Measurements from ENCODE around the gene EML5.

EML5 gene

GRCh38 chr14:88614218-88614907 is 178.4 kb downstream of the EML5 start:
- Mint-ChIP-seq H3K27me3 (no peaks in the 10 kb centered on the region), H3K36me3 (ENCODE audit: low read depth) (peaks cover 49% of the 10 kb centered on the region), H3K4me1 (ENCODE audit: low read depth) (peaks cover 12% of the 10 kb centered on the region), H3K9me3 (no peaks in the 10 kb centered on the region), H3K27ac (no peak overlapping the region), H3K4me3 (no peak overlapping the region)
- intact Hi-C loops (cut with micrococcal nuclease), result no loop called here

- intact Hi-C loops (cut with micrococcal nuclease), result no loop called here
- Mint-ChIP-seq H3K4me1 (ENCODE audit: low read depth) (peaks cover 12% of the 10 kb centered on the region), H3K27ac (no peak overlapping the region), H3K36me3 (ENCODE audit: low read depth) (peaks cover 57% of the 10 kb centered on the region), H3K27me3 (no peaks in the 10 kb centered on the region), H3K4me3 (no peak overlapping the region), H3K9me3 (no peaks in the 10 kb centered on the region)
These were observed 179.2 kb downstream of the EML5 start for GRCh38 chr14:88613552-88614010.

- Mint-ChIP-seq H3K36me3 (ENCODE audit: low read depth) (peaks cover 63% of the 10 kb centered on the region), H3K9me3 (no peaks in the 10 kb centered on the region), H3K4me1 (ENCODE audit: low read depth) (peaks cover 12% of the 10 kb centered on the region), H3K27ac (no peak overlapping the region), H3K4me3 (no peak overlapping the region), H3K27me3 (no peaks in the 10 kb centered on the region)
- intact Hi-C loops (cut with micrococcal nuclease), result no loop called here
These were observed 179.8 kb downstream of the EML5 start for GRCh38 chr14:88612981-88613380.

GRCh38 chr14:88611878-88612277 is 180.9 kb downstream of the EML5 start:
- intact Hi-C loops (cut with micrococcal nuclease), result no loop called here

GRCh38 chr14:88607829-88608228 is 184.9 kb downstream of the EML5 start:
- no peak overlapping the region for H3K4me3 Mint-ChIP-seq
- no peaks in the 10 kb centered on the region for H3K9me3 Mint-ChIP-seq
- intact Hi-C loops (cut with micrococcal nuclease), result no loop called here
- H3K27ac Mint-ChIP-seq, result no peak overlapping the region
- H3K4me1 Mint-ChIP-seq (ENCODE audit: low read depth), result peaks cover 4% of the 10 kb centered on the region
- H3K27me3 Mint-ChIP-seq, result no peaks in the 10 kb centered on the region
- H3K36me3 Mint-ChIP-seq (ENCODE audit: low read depth), result peaks cover 97% of the 10 kb centered on the region

More at GRCh38 chr14:88611878-88612277, 180.9 kb downstream of the EML5 start:
- Mint-ChIP-seq H3K36me3 (ENCODE audit: low read depth) (peaks cover 74% of the 10 kb centered on the region), H3K9me3 (no peaks in the 10 kb centered on the region), H3K27me3 (no peaks in the 10 kb centered on the region), H3K27ac (no peak overlapping the region), H3K4me3 (no peak overlapping the region), H3K4me1 (ENCODE audit: low read depth) (peaks cover 12% of the 10 kb centered on the region)

GRCh38 chr14:88605594-88605993 is 187.2 kb downstream of the EML5 start:
- Mint-ChIP-seq H3K27ac (no peak overlapping the region), H3K9me3 (no peaks in the 10 kb centered on the region), H3K27me3 (no peaks in the 10 kb centered on the region), H3K36me3 (ENCODE audit: low read depth) (peaks cover 94% of the 10 kb centered on the region), H3K4me3 (no peak overlapping the region), H3K4me1 (ENCODE audit: low read depth) (no peaks in the 10 kb centered on the region)
- intact Hi-C loops (cut with micrococcal nuclease), result no loop called here

- H3K27ac Mint-ChIP-seq, result no peak overlapping the region
These were observed 188.5 kb downstream of the EML5 start for GRCh38 chr14:88604212-88604611.

GRCh38 chr14:88599761-88600439 is 192.9 kb downstream of the EML5 start:
- no peaks in the 10 kb centered on the region for H3K27me3 Mint-ChIP-seq
- no peaks in the 10 kb centered on the region for H3K9me3 Mint-ChIP-seq

More at GRCh38 chr14:88604212-88604611, 188.5 kb downstream of the EML5 start:
- no peak overlapping the region for H3K4me3 Mint-ChIP-seq
- H3K9me3 Mint-ChIP-seq, result no peaks in the 10 kb centered on the region
- intact Hi-C loops (cut with micrococcal nuclease), result no loop called here
- H3K27me3 Mint-ChIP-seq, result no peaks in the 10 kb centered on the region
- peaks cover 10% of the 10 kb centered on the region for H3K4me1 Mint-ChIP-seq (ENCODE audit: low read depth)
- H3K36me3 Mint-ChIP-seq (ENCODE audit: low read depth), result peaks cover 94% of the 10 kb centered on the region

GRCh38 chr14:88599326-88599725 is 193.4 kb downstream of the EML5 start:
- Mint-ChIP-seq H3K27ac (no peak overlapping the region), H3K4me3 (no peak overlapping the region)
- intact Hi-C loops (cut with micrococcal nuclease), result no loop called here

More at GRCh38 chr14:88599761-88600439, 192.9 kb downstream of the EML5 start:
- peaks cover 86% of the 10 kb centered on the region for H3K36me3 Mint-ChIP-seq (ENCODE audit: low read depth)
- peak overlapping the region; percentile 24 for H3K27ac Mint-ChIP-seq
- intact Hi-C loops (cut with micrococcal nuclease), result no loop called here
- H3K4me1 Mint-ChIP-seq (ENCODE audit: low read depth), result peaks cover 10% of the 10 kb centered on the region
- H3K4me3 Mint-ChIP-seq, result no peak overlapping the region

GRCh38 chr14:88598097-88598675 is 194.6 kb downstream of the EML5 start:
- intact Hi-C loops (cut with micrococcal nuclease), result no loop called here
- Mint-ChIP-seq H3K27ac (no peak overlapping the region), H3K9me3 (no peaks in the 10 kb centered on the region), H3K36me3 (ENCODE audit: low read depth) (peaks cover 78% of the 10 kb centered on the region), H3K4me3 (no peak overlapping the region), H3K27me3 (no peaks in the 10 kb centered on the region), H3K4me1 (ENCODE audit: low read depth) (peaks cover 10% of the 10 kb centered on the region)

More at GRCh38 chr14:88599326-88599725, 193.4 kb downstream of the EML5 start:
- Mint-ChIP-seq H3K4me1 (ENCODE audit: low read depth) (peaks cover 10% of the 10 kb centered on the region), H3K27me3 (no peaks in the 10 kb centered on the region), H3K9me3 (no peaks in the 10 kb centered on the region), H3K36me3 (ENCODE audit: low read depth) (peaks cover 81% of the 10 kb centered on the region)

GRCh38 chr14:88597601-88598000 is 195.2 kb downstream of the EML5 start:
- H3K9me3 Mint-ChIP-seq, result no peaks in the 10 kb centered on the region
- no peaks in the 10 kb centered on the region for H3K27me3 Mint-ChIP-seq
- peaks cover 10% of the 10 kb centered on the region for H3K4me1 Mint-ChIP-seq (ENCODE audit: low read depth)
- no peak overlapping the region for H3K27ac Mint-ChIP-seq
- intact Hi-C loops (cut with micrococcal nuclease), result no loop called here
- peaks cover 78% of the 10 kb centered on the region for H3K36me3 Mint-ChIP-seq (ENCODE audit: low read depth)
- no peak overlapping the region for H3K4me3 Mint-ChIP-seq

GRCh38 chr14:88597038-88597437 is 195.7 kb downstream of the EML5 start:
- Mint-ChIP-seq H3K27ac (no peak overlapping the region), H3K27me3 (no peaks in the 10 kb centered on the region)

GRCh38 chr14:88592031-88592430 is 200.7 kb downstream of the EML5 start:
- Mint-ChIP-seq H3K36me3 (ENCODE audit: low read depth) (peaks cover 80% of the 10 kb centered on the region), H3K27me3 (no peaks in the 10 kb centered on the region), H3K4me1 (ENCODE audit: low read depth) (no peaks in the 10 kb centered on the region), H3K9me3 (no peaks in the 10 kb centered on the region), H3K27ac (no peak overlapping the region), H3K4me3 (no peak overlapping the region)
- intact Hi-C loops (cut with micrococcal nuclease), result no loop called here

More at GRCh38 chr14:88597038-88597437, 195.7 kb downstream of the EML5 start:
- Mint-ChIP-seq H3K9me3 (no peaks in the 10 kb centered on the region), H3K4me1 (ENCODE audit: low read depth) (peaks cover 10% of the 10 kb centered on the region), H3K36me3 (ENCODE audit: low read depth) (peaks cover 78% of the 10 kb centered on the region), H3K4me3 (no peak overlapping the region)
- intact Hi-C loops (cut with micrococcal nuclease), result no loop called here

- Mint-ChIP-seq H3K4me3 (no peak overlapping the region), H3K4me1 (ENCODE audit: low read depth) (no peaks in the 10 kb centered on the region), H3K9me3 (no peaks in the 10 kb centered on the region), H3K36me3 (ENCODE audit: low read depth) (peaks cover 86% of the 10 kb centered on the region), H3K27me3 (no peaks in the 10 kb centered on the region), H3K27ac (no peak overlapping the region)
- intact Hi-C loops (cut with micrococcal nuclease), result no loop called here
These were observed 202.6 kb downstream of the EML5 start for GRCh38 chr14:88590173-88590572.

Data from dendritic cell treated with granulocyte-macrophage colony-stimulating factor and Interleukin-4, amounts not matched to agents 40 ng/mL and 50 ng/mL, for 4 days (primary cell).